ENCODE measurements around the gene SV2C.

DNA sequence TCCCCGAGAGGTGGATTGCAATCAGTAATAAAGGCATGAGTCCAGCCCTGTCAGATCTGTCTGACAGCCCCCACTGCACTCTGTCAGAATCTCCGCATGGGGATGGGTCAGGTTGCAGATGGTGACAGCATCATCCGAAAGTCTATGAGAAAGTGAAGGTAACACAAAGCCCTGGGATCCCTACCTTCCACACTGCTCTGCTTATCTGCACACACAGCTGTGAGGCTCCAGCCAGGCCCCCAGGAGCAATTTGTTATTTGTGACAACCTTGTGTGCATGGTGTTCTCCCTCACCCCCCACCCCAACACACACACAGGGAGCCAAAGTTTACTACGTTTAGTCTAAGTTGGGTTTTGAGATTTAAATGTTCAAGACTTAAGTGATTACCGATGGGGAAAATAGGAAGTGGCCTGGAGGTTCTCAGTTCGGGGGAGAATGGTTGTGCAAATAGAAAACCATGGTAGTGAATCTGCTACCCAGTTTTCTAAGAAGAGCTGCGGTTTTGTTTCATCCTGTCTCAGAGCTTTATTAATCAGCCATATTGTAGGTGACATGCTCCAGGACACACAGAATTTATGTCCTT lies 92.7 kb downstream of the SV2C start:
- TF ChIP-seq, protein P1, sequence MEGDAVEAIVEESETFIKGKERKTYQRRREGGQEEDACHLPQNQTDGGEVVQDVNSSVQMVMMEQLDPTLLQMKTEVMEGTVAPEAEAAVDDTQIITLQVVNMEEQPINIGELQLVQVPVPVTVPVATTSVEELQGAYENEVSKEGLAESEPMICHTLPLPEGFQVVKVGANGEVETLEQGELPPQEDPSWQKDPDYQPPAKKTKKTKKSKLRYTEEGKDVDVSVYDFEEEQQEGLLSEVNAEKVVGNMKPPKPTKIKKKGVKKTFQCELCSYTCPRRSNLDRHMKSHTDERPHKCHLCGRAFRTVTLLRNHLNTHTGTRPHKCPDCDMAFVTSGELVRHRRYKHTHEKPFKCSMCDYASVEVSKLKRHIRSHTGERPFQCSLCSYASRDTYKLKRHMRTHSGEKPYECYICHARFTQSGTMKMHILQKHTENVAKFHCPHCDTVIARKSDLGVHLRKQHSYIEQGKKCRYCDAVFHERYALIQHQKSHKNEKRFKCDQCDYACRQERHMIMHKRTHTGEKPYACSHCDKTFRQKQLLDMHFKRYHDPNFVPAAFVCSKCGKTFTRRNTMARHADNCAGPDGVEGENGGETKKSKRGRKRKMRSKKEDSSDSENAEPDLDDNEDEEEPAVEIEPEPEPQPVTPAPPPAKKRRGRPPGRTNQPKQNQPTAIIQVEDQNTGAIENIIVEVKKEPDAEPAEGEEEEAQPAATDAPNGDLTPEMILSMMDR (IDR thresholded peaks at IDR 0.05): no peak
- TF ChIP-seq POLR2A (IDR thresholded peaks at IDR 0.05): no peak
